ENCODE measurements around the gene PAX2. TPM values are rescaled to one million over a fixed set of nuclear protein-coding genes. Genes with fewer than 3 reads are reported as not detected.

Gene PAX2
- total and polyA plus RNA-seq, 4 donors, result not detected

- H3K36me3 ChIP-seq (ENCODE audit: control insufficient read depth in 4 of 4, insufficient read depth in 3 of 4, low read depth in 1 of 4, low read length in 3 of 4), result no peaks in the 10 kb centered on the region
- WGBS, result 57% methylated on average over 10 of the region's 10 CpGs
- no peak overlapping the region for H3K4me3 ChIP-seq (ENCODE audit: low read depth in 1 of 3, low read length in 3 of 3)
- peaks cover 0 to 7% (median 3%) of the 10 kb centered on the region in 4 donors for H3K4me1 ChIP-seq (ENCODE audit: control insufficient read depth in 4 of 4, insufficient read depth in 4 of 4, low read length in 3 of 4)
- TF ChIP-seq ATF3 (IDR thresholded peaks at IDR 0.05), result no peak
- no peak for TF ChIP-seq FOXA2 (IDR thresholded peaks at IDR 0.05)
- no peak for TF ChIP-seq REST (IDR thresholded peaks at IDR 0.05)
- no peak for TF ChIP-seq YY1 (IDR thresholded peaks at IDR 0.05)
- TF ChIP-seq HNF4G (IDR thresholded peaks at IDR 0.05), result no peak
- no peak for TF ChIP-seq NR2F2 (IDR thresholded peaks at IDR 0.05)
- no peak for TF ChIP-seq HNF4A (conservative IDR thresholded peaks at IDR 0.05)
- no peak for TF ChIP-seq FOXA1 (IDR thresholded peaks at IDR 0.05)
- TF ChIP-seq RXRA (IDR thresholded peaks at IDR 0.05), result no peak
- TF ChIP-seq ZBTB33 (IDR thresholded peaks at IDR 0.05), result no peak
- no peak for TF ChIP-seq MAX (IDR thresholded peaks at IDR 0.05)
- no peak for TF ChIP-seq TAF1 (conservative IDR thresholded peaks at IDR 0.05)
- TF ChIP-seq RAD21 (IDR thresholded peaks at IDR 0.05), result no peak
- TF ChIP-seq EGR1 (IDR thresholded peaks at IDR 0.05; ENCODE audit: low read depth in 2 of 2), result no peak
- no peak overlapping the region for H3K9ac ChIP-seq (ENCODE audit: low read depth in 1 of 2, low read length in 2 of 2)
- DNase-seq (ENCODE audit: low spot score), result no peak
- H3K27ac ChIP-seq (ENCODE audit: low read depth in 1 of 2, low read length in 2 of 2), result no peak overlapping the region
- peaks cover 0 to 16% (median 1%) of the 10 kb centered on the region in 4 donors for H3K27me3 ChIP-seq (ENCODE audit: control insufficient read depth in 4 of 4, insufficient read depth in 4 of 4, low read length in 3 of 4)
- no peaks in the 10 kb centered on the region for H3K9me3 ChIP-seq (ENCODE audit: control insufficient read depth in 4 of 4, low read length in 3 of 4)
Observed at GRCh38 chr10:100766693-100767421, 21.5 kb downstream of the PAX2 start.

GRCh38 chr10:100767422-100767775 is 22.0 kb downstream of the PAX2 start:
- no peak for TF ChIP-seq JUND (IDR thresholded peaks at IDR 0.05)
- TF ChIP-seq FOXA1 (IDR thresholded peaks at IDR 0.05), result no peak
- no peak for TF ChIP-seq RXRA (IDR thresholded peaks at IDR 0.05)
- TF ChIP-seq MAX (IDR thresholded peaks at IDR 0.05), result no peak
- TF ChIP-seq YY1 (IDR thresholded peaks at IDR 0.05), result no peak
- no peak for TF ChIP-seq SP1 (IDR thresholded peaks at IDR 0.05)
- TF ChIP-seq NR2F2 (IDR thresholded peaks at IDR 0.05), result no peak
- TF ChIP-seq HNF4A (conservative IDR thresholded peaks at IDR 0.05), result no peak
- TF ChIP-seq GABPA (IDR thresholded peaks at IDR 0.05 in 1 of 2, conservative IDR thresholded peaks at IDR 0.05 in 1 of 2), result no peak
- TF ChIP-seq CTCF (IDR thresholded peaks at IDR 0.05; ENCODE audit: low read depth, low read length, missing input control), result no peak
- no peak for TF ChIP-seq REST (IDR thresholded peaks at IDR 0.05)
- TF ChIP-seq RAD21 (IDR thresholded peaks at IDR 0.05), result no peak
- no peak for TF ChIP-seq FOXA2 (IDR thresholded peaks at IDR 0.05)
- no peak for TF ChIP-seq EGR1 (IDR thresholded peaks at IDR 0.05; ENCODE audit: low read depth in 2 of 2)
- no peak for TF ChIP-seq TAF1 (conservative IDR thresholded peaks at IDR 0.05)
- no peak for TF ChIP-seq HNF4G (IDR thresholded peaks at IDR 0.05)
- no peak for TF ChIP-seq ATF3 (IDR thresholded peaks at IDR 0.05)
- DNase-seq (ENCODE audit: low spot score), result no peak
- 79% methylated on average over 5 of the region's 5 CpGs for WGBS
- no peaks in the 10 kb centered on the region for H3K9me3 ChIP-seq (ENCODE audit: control insufficient read depth in 4 of 4, low read length in 3 of 4)
- peaks cover 0 to 16% (median 1%) of the 10 kb centered on the region in 4 donors for H3K27me3 ChIP-seq (ENCODE audit: control insufficient read depth in 4 of 4, insufficient read depth in 4 of 4, low read length in 3 of 4)
- H3K9ac ChIP-seq (ENCODE audit: low read depth in 1 of 2, low read length in 2 of 2), result no peak overlapping the region
- H3K36me3 ChIP-seq (ENCODE audit: control insufficient read depth in 4 of 4, insufficient read depth in 3 of 4, low read depth in 1 of 4, low read length in 3 of 4), result no peaks in the 10 kb centered on the region
- H3K4me1 ChIP-seq (ENCODE audit: control insufficient read depth in 4 of 4, insufficient read depth in 4 of 4, low read length in 3 of 4), result peaks cover 0 to 7% (median 3%) of the 10 kb centered on the region in 4 donors
- H3K4me3 ChIP-seq (ENCODE audit: low read depth in 1 of 3, low read length in 3 of 3), result no peak overlapping the region
- no peak overlapping the region for H3K27ac ChIP-seq (ENCODE audit: low read depth in 1 of 2, low read length in 2 of 2)

Data from liver (tissue), 9 donors.